ENCODE results near the gene RNF141. TPM values are rescaled to one million over a fixed set of nuclear protein-coding genes. Genes with fewer than 3 reads are reported as not detected.

RNF141 gene
- total and polyA plus RNA-seq, 10 of the 15 experiments (the other 5 are each of a cell fraction or from before 2014, with no cell fraction given), result 7.6 to 36.8 (median 13.6) TPM

DNA sequence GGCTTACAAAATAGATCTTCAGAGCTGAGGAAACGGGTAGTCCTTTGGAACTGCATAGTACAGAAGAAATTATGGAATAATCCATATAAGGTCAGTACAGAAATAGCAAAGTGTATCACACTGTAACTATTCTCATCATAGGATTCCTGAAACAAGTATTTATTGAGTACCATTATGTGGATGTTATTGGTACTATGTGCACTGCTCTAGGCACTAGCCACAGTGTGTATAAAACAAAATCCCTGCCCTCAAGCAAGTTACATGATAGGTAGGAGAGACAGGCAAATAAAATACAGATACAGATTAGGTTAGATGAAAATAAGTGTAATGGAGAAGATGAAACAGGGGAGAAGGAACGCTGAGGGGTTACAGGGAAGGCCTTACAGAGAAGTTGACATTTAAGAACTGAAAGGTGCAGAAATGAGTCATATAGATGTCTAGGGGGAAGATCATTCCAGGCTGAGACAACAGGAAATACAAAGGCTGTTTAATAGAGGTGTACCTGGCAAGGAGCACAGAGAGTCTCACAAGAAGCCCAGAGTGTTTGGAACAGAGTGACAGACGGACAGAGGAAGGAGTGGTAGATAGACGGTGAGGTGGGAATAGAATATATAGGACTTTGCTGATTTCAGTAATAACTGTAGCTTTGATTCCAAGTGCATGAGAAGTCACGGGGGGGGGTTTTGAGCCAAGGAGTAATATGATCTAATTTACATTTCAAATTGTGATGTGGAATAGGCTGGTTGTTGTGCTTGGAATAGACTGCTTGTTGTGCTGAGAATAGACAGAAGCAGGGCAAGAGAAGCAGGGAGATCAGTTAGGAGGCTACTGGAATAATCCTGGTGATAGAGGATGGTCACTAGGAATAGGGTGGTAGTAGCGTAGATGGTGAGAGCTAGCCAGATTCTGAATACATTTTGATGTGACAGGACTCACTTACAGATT is 13.7 kb downstream of the RNF141 start (continued):
- TF ChIP-seq ZNF274 (IDR thresholded peaks at IDR 0.05; ENCODE audit: insufficient read depth, insufficient read length) (no peak), FOXM1 (IDR thresholded peaks at IDR 0.05; ENCODE audit: low read depth, low read length) (peak; percentile 18; the same call in 1 of the 2 replicates), RAD51 (IDR thresholded peaks at IDR 0.05) (no peak), CEBPB (IDR thresholded peaks at IDR 0.05; ENCODE audit: borderline replicate concordance in 1 of 2, low read depth in 2 of 2, low read length in 2 of 2) (peak in 1 of 2 experiments; percentile 18; a peak in 2 of 4 replicates), JUNB (IDR thresholded peaks at IDR 0.05) (peak; percentile 92), SKIL (IDR thresholded peaks at IDR 0.05; ENCODE audit: low read depth, poor library complexity, severe bottlenecking) (peak; percentile 20), PAX5 (IDR thresholded peaks at IDR 0.05; ENCODE audit: borderline replicate concordance, low read depth, low read length) (peak; percentile 51; the same call in 1 of the 2 replicates), CBX5 (IDR thresholded peaks at IDR 0.05; ENCODE audit: low read depth) (no peak), MTA3 (IDR thresholded peaks at IDR 0.05; ENCODE audit: borderline replicate concordance, low read length) (no peak; the same call in 1 of the 2 replicates), REST (IDR thresholded peaks at IDR 0.05; ENCODE audit: low read depth, low read length) (no peak), EP300 (IDR thresholded peaks at IDR 0.05; ENCODE audit: borderline replicate concordance in 1 of 2, control insufficient read depth in 1 of 2, low read depth in 2 of 2, low read length in 2 of 2) (peak in 1 of 2 experiments; percentile 59; a peak in 1 of 4 replicates), NFIC (IDR thresholded peaks at IDR 0.05; ENCODE audit: low read depth, low read length) (peak; percentile 92), ASH2L (IDR thresholded peaks at IDR 0.05; ENCODE audit: borderline replicate concordance, low read depth) (no peak), MTA2 (IDR thresholded peaks at IDR 0.05; ENCODE audit: low read depth) (0 out of 2 replicates have a peak, but pooled peaks have one; percentile 21)
- TF ChIP-seq, protein P1, sequence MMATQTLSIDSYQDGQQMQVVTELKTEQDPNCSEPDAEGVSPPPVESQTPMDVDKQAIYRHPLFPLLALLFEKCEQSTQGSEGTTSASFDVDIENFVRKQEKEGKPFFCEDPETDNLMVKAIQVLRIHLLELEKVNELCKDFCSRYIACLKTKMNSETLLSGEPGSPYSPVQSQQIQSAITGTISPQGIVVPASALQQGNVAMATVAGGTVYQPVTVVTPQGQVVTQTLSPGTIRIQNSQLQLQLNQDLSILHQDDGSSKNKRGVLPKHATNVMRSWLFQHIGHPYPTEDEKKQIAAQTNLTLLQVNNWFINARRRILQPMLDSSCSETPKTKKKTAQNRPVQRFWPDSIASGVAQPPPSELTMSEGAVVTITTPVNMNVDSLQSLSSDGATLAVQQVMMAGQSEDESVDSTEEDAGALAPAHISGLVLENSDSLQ (IDR thresholded peaks at IDR 0.05), result peak; percentile 87
- TF ChIP-seq, protein P2, sequence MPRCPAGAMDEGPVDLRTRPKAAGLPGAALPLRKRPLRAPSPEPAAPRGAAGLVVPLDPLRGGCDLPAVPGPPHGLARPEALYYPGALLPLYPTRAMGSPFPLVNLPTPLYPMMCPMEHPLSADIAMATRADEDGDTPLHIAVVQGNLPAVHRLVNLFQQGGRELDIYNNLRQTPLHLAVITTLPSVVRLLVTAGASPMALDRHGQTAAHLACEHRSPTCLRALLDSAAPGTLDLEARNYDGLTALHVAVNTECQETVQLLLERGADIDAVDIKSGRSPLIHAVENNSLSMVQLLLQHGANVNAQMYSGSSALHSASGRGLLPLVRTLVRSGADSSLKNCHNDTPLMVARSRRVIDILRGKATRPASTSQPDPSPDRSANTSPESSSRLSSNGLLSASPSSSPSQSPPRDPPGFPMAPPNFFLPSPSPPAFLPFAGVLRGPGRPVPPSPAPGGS (IDR thresholded peaks at IDR 0.05; ENCODE audit: borderline replicate concordance, insufficient read depth, low read depth, low read length, poor library complexity, severe bottlenecking), result peak; percentile 75
- TF ChIP-seq, protein P3, sequence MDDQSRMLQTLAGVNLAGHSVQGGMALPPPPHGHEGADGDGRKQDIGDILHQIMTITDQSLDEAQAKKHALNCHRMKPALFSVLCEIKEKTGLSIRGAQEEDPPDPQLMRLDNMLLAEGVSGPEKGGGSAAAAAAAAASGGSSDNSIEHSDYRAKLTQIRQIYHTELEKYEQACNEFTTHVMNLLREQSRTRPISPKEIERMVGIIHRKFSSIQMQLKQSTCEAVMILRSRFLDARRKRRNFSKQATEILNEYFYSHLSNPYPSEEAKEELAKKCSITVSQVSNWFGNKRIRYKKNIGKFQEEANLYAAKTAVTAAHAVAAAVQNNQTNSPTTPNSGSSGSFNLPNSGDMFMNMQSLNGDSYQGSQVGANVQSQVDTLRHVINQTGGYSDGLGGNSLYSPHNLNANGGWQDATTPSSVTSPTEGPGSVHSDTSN (IDR thresholded peaks at IDR 0.05; ENCODE audit: insufficient replicate concordance, low read depth, low read length), result peak; percentile 85

Data from GM12878 (cell line).